GM12873 (cell line): ENCODE measurements around the gene URB1.

Experiments used
- TF ChIP-seq, protein P1 (sequence below): IDR thresholded peaks from 2 replicates; pipeline ENCODE4 v1.5.1; 2012; ENCODE audit warnings: low read depth, mild to moderate bottlenecking, moderate library complexity, low read length, control low read depth; ENCODE audit not compliant: insufficient read depth; ENCODE audit errors: missing control alignments

URB1 gene

DNA sequence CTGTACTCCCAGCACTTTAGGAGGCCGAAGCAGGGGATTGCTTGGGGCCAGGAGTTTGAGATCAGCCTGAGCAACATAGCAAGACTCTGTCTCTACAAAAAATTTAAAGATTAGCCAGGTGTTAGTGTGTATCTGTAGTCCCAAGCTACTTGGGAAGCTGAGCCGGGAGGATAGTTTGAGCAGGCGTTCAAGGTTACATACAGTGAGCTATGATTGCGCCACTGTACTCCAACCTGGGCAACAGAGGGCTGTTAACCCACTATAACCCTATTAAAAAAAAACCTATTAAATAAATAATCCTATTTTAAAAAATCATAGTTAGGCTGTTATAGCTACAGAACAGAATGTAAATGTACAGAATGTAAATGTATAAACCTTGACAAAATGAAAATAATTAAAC is 116.1 kb downstream of the URB1 start:
- TF ChIP-seq, protein P1, sequence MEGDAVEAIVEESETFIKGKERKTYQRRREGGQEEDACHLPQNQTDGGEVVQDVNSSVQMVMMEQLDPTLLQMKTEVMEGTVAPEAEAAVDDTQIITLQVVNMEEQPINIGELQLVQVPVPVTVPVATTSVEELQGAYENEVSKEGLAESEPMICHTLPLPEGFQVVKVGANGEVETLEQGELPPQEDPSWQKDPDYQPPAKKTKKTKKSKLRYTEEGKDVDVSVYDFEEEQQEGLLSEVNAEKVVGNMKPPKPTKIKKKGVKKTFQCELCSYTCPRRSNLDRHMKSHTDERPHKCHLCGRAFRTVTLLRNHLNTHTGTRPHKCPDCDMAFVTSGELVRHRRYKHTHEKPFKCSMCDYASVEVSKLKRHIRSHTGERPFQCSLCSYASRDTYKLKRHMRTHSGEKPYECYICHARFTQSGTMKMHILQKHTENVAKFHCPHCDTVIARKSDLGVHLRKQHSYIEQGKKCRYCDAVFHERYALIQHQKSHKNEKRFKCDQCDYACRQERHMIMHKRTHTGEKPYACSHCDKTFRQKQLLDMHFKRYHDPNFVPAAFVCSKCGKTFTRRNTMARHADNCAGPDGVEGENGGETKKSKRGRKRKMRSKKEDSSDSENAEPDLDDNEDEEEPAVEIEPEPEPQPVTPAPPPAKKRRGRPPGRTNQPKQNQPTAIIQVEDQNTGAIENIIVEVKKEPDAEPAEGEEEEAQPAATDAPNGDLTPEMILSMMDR: no peak

DNA sequence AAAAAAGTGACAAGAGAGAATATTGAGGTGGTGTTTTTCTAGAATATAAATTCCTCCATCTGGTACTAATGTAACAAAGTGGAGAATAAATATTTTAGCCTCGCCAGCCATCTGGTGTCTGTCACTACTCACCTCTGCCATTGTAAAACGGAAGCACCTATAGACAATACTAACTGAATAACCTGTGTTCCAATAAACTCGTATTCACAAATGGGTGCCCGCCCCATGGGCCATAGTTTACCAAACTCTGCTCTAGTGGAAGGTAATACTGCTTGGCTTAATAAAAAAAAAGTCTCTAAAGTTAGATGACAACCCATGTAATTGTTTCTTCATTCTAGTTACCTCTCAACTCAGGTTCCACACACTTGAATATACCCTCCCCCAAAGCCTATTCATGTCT is 122.1 kb downstream of the URB1 start:
- TF ChIP-seq, protein P1: no peak

DNA sequence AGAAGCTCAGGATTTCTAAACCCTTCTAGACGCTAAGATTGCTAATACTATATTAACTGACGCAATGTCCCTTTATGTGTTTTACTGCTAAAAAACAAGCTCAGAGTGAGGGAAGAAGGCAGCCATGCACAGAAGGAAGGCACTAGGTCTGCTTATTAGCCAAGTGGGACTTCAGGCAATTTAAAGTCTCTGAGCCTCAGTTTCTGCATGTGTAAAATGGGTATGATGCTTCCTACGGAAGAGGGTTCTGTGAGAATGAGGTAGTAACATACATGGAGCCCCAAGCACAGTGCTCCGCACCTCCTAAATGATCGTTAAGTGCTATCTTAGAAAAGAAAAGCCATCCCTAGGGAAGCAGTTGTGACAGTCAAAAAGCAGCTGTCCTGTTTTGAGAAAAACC is 130.9 kb downstream of the URB1 start:
- TF ChIP-seq, protein P1: no peak
